Measurements from ENCODE around the gene PLAC1. TPM values are rescaled to one million over a fixed set of nuclear protein-coding genes. Genes with fewer than 3 reads are reported as not detected.
A peak's percentile ranks its signal among the peaks of the same experiment; 100 is the strongest.

Gene PLAC1
- total and polyA plus RNA-seq, 9 donors: 0.12 to 0.62 (median 0.40) TPM; not detected in 4

DNA sequence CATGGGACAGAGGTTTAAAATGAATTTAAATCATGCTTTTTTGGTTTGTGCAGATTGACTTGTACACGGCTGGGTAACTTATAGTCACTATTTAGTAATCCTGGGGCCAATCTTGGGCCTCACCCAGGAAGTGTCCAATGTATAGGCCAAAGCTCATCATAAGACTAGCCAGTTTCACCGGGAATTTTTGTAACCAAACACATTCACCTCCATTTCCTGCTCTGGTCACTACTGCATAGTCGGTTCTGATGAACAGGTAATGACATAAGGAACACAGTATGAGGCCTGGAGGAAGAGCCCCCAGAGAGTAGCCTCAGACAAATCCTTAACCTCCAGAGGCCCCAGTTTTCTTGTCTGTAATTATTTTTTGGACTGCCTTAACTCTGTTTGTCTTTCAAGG is 116.4 kb downstream of the PLAC1 start:
- Histone ChIP-seq H3K4me1 (ENCODE audit: insufficient read depth) (peaks cover 10% of the 10 kb centered on the region), H3K27me3 (no peaks in the 10 kb centered on the region), H3K4me3 (no peak overlapping the region), H3K9me3 (no peaks in the 10 kb centered on the region), H3K27ac (peak overlapping the region in 1 of 2 donors; percentile 15), H3K36me3 (no peaks in the 10 kb centered on the region)
- intact Hi-C loops (cut with DNase I): no loop called here
- no peak for TF ChIP-seq EP300 (IDR thresholded peaks at IDR 0.05)
- TF ChIP-seq, protein P1, sequence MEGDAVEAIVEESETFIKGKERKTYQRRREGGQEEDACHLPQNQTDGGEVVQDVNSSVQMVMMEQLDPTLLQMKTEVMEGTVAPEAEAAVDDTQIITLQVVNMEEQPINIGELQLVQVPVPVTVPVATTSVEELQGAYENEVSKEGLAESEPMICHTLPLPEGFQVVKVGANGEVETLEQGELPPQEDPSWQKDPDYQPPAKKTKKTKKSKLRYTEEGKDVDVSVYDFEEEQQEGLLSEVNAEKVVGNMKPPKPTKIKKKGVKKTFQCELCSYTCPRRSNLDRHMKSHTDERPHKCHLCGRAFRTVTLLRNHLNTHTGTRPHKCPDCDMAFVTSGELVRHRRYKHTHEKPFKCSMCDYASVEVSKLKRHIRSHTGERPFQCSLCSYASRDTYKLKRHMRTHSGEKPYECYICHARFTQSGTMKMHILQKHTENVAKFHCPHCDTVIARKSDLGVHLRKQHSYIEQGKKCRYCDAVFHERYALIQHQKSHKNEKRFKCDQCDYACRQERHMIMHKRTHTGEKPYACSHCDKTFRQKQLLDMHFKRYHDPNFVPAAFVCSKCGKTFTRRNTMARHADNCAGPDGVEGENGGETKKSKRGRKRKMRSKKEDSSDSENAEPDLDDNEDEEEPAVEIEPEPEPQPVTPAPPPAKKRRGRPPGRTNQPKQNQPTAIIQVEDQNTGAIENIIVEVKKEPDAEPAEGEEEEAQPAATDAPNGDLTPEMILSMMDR (IDR thresholded peaks at IDR 0.05): no peak
- no peak for TF ChIP-seq POLR2A (IDR thresholded peaks at IDR 0.05)
- WGBS, 3 donors: 33 to 51% (median 46%) methylated on average over 3 of the region's 3 CpGs
- no peak for DNase-seq

DNA sequence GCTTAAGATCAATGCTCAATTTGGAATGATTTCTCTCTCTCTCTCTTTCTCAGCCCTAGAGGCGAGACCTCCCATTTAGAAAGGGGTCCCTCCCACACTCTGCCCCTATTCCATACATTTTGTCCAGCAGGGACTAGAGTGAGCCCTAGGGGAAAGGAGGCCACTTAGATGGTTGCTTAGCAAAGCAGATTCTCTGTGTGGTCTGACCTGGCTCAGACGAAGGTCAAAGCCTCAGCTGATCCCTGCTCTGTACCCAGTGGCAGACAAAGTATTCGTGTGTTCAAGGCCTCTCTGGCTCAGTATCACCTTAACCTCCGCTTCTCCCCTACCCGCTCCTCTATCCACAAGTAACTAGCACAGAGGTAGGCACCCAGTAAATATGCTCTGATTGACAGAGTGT is 120.0 kb downstream of the PLAC1 start:
- Histone ChIP-seq H3K9me3 (no peaks in the 10 kb centered on the region), H3K4me1 (ENCODE audit: insufficient read depth) (peaks cover 9% of the 10 kb centered on the region), H3K27ac (no peak overlapping the region), H3K4me3 (no peak overlapping the region), H3K27me3 (no peaks in the 10 kb centered on the region), H3K36me3 (no peaks in the 10 kb centered on the region)
- 56 to 71% (median 67%) methylated on average over 5 of the region's 5 CpGs for WGBS, 3 donors
- TF ChIP-seq, protein P1 (IDR thresholded peaks at IDR 0.05): no peak
- no peak for TF ChIP-seq EP300 (IDR thresholded peaks at IDR 0.05)
- no peak for TF ChIP-seq POLR2A (IDR thresholded peaks at IDR 0.05)
- no peak for DNase-seq
- intact Hi-C loops (cut with DNase I): no loop called here

DNA sequence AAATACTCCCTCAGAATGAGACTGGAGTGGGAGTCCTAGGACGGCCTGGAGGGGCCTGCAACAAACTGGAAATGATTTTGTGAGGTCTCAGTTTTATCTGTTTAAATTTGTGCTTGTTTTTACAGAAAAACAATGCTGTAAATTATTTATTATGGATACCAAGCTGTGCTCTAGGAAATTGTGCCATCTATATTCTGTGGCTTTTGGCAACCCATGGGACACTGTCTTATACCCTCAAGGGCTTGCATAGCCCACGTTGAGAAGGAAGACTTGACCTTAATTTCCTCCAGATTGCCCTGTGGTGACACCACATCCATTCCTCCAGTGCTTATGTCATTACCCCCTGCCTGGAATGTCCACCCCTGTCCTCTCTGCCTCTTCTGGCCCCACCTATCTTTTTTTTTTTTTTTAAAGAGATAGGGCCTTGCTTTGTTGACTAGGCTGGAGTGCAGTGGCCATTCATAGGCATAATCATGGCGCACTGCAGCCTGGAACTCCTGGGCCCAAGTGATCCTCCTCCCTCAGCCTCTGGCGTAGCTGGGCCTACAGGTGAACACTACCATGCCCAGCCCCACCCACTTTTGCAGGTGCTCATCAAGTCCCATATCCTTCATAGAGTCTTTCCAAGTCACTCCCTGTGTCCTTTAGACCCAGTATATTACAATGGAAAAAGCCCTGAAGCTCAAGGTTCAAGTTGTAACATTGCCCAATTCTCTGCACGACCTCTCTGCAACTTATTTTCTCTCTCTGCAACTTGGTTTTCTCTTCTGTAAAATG is 120.9 kb downstream of the PLAC1 start:
- peaks cover 8% of the 10 kb centered on the region for H3K4me1 ChIP-seq (ENCODE audit: insufficient read depth)
- DNase-seq: no peak
- peak overlapping the region in 1 of 2 donors; percentile 50 for H3K27ac ChIP-seq
- no peaks in the 10 kb centered on the region for H3K9me3 ChIP-seq
- no peak overlapping the region for H3K4me3 ChIP-seq
- 46 to 60% (median 50%) methylated on average over 5 of the region's 5 CpGs for WGBS, 3 donors
- H3K27me3 ChIP-seq: no peaks in the 10 kb centered on the region
- intact Hi-C loops (cut with DNase I): no loop called here
- H3K36me3 ChIP-seq: no peaks in the 10 kb centered on the region
- TF ChIP-seq, protein P1 (IDR thresholded peaks at IDR 0.05): no peak
- no peak for TF ChIP-seq POLR2A (IDR thresholded peaks at IDR 0.05)
- TF ChIP-seq EP300 (IDR thresholded peaks at IDR 0.05): no peak

DNA sequence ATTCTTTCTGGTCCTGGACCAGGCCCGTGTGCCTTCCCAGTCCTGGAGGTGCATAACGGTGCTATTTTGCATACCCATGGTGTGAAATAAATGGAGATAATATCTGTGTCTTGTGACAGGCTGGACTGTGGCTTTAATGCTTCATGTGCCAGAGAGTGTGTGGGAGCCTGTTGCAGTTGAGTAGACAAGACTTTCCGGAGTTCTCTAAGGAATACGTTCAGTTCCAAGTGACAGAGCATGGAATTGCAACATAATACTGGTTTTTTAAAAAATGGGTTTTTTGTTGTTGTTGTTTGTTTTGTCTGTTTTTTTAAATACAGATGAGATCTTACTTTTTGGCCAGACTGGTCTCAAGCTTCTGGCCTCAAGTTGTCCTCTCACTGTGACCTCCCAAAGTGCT is 124.3 kb downstream of the PLAC1 start:
- TF ChIP-seq POLR2A (IDR thresholded peaks at IDR 0.05) (no peak), EP300 (IDR thresholded peaks at IDR 0.05) (no peak)
- TF ChIP-seq, protein P1 (IDR thresholded peaks at IDR 0.05): no peak
- WGBS, 3 donors: 48 to 55% (median 51%) methylated on average over 4 of the region's 4 CpGs
- intact Hi-C loops (cut with DNase I): no loop called here

More for the DNA sequence above, 124.3 kb downstream of the PLAC1 start:
- no peaks in the 10 kb centered on the region for H3K36me3 ChIP-seq
- peaks cover 7% of the 10 kb centered on the region for H3K4me1 ChIP-seq (ENCODE audit: insufficient read depth)
- no peak overlapping the region for H3K27ac ChIP-seq
- no peaks in the 10 kb centered on the region for H3K27me3 ChIP-seq
- H3K9me3 ChIP-seq: no peaks in the 10 kb centered on the region
- no peak for DNase-seq
- H3K4me3 ChIP-seq: no peak overlapping the region

All from ovary (tissue), 9 donors.